Mesodermal cell (in vitro differentiated cells): ENCODE results near the gene AKAP10.
A peak's percentile ranks its signal among the peaks of the same experiment; 100 is the strongest.
"Not testable (repeated sequence)": the region's sequence is repeated elsewhere in the genome, so short reads cannot be mapped to it uniquely, and the experiment has no call there.

Experiments used
- H3K27ac ChIP-seq: 2 replicates; pipeline ENCODE4 v1.7.0; 2013; ENCODE audit warnings: mild to moderate bottlenecking, low read depth, low read length, moderate library complexity; ENCODE audit not compliant: severe bottlenecking
- H3K36me3 ChIP-seq: 2 replicates; pipeline ENCODE4 v1.7.1; 2013; ENCODE audit warnings: mild to moderate bottlenecking, low read length, moderate library complexity; ENCODE audit not compliant: control insufficient read depth, insufficient read depth
- H3K4me1 ChIP-seq: one replicate; pipeline ENCODE4 v1.7.1; 2013; ENCODE audit warnings: mild to moderate bottlenecking, low read length; ENCODE audit not compliant: insufficient read depth, control insufficient read depth, poor library complexity, severe bottlenecking
- H3K4me3 ChIP-seq: 2 replicates; pipeline ENCODE4 v1.7.0; 2013; ENCODE audit warnings: low read length, control low read depth, mild to moderate bottlenecking; ENCODE audit not compliant: insufficient read depth, poor library complexity, severe bottlenecking; ENCODE audit errors: extremely low read depth
- H3K9me3 ChIP-seq: 2 replicates; pipeline ENCODE4 v1.7.1; 2013; ENCODE audit warnings: mild to moderate bottlenecking, low read length, moderate library complexity; ENCODE audit not compliant: control insufficient read depth
- WGBS, 2 experiments: methylation state at CpG; one replicate each; pipeline ENCODE4 v1.1.5; 2013; ENCODE audit warnings: missing lambda C conversion rate in 2 of 2; ENCODE audit not compliant: insufficient coverage in 2 of 2; 5-methylcytosine and 5-hydroxymethylcytosine counted together

Gene AKAP10

GRCh38 chr17:19915245-19915978 is 62.2 kb downstream of the AKAP10 start:
- 100% methylated on average over 2 of the region's 2 CpGs for WGBS, 2 experiments
- no peak overlapping the region for H3K27ac ChIP-seq
- H3K36me3 ChIP-seq: peaks cover 88% of the 10 kb centered on the region
- H3K9me3 ChIP-seq: no peaks in the 10 kb centered on the region
- H3K4me1 ChIP-seq: no peaks in the 10 kb centered on the region
- no peak overlapping the region for H3K4me3 ChIP-seq

- Histone ChIP-seq H3K9me3 (no peaks in the 10 kb centered on the region), H3K4me3 (no peak overlapping the region), H3K36me3 (peaks cover 90% of the 10 kb centered on the region), H3K4me1 (no peaks in the 10 kb centered on the region), H3K27ac (no peak overlapping the region)
- 73 to 91% methylated on average over 2 of the region's 2 CpGs for WGBS, 2 experiments
Measured at GRCh38 chr17:19911033-19911432, 66.6 kb downstream of the AKAP10 start.

GRCh38 chr17:19909139-19909538 is 68.5 kb downstream of the AKAP10 start:
- no peaks in the 10 kb centered on the region for H3K9me3 ChIP-seq
- no peaks in the 10 kb centered on the region for H3K4me1 ChIP-seq
- H3K4me3 ChIP-seq: no peak overlapping the region
- peaks cover 90% of the 10 kb centered on the region for H3K36me3 ChIP-seq
- H3K27ac ChIP-seq: no peak overlapping the region
- 91 to 98% methylated on average over 4 of the region's 6 CpGs for WGBS, 2 experiments

GRCh38 chr17:19905502-19905901 is 72.1 kb downstream of the AKAP10 start:
- 93 to 94% methylated on average over 4 to 5 of the region's 5 CpGs for WGBS, 2 experiments
- H3K4me3 ChIP-seq: no peak overlapping the region
- no peaks in the 10 kb centered on the region for H3K4me1 ChIP-seq
- peaks cover 97% of the 10 kb centered on the region for H3K36me3 ChIP-seq
- H3K27ac ChIP-seq: no peak overlapping the region
- no peaks in the 10 kb centered on the region for H3K9me3 ChIP-seq

GRCh38 chr17:19904924-19905323 is 72.7 kb downstream of the AKAP10 start:
- no peaks in the 10 kb centered on the region for H3K4me1 ChIP-seq
- H3K27ac ChIP-seq: no peak overlapping the region
- no peak overlapping the region for H3K4me3 ChIP-seq
- H3K36me3 ChIP-seq: peaks cover 97% of the 10 kb centered on the region
- no peaks in the 10 kb centered on the region for H3K9me3 ChIP-seq
- WGBS, 2 experiments: 100% methylated on average over 1 to 4 of the region's 5 CpGs

- H3K27ac ChIP-seq: no peak overlapping the region
- H3K9me3 ChIP-seq: no peaks in the 10 kb centered on the region
- H3K36me3 ChIP-seq: peaks cover 92% of the 10 kb centered on the region
- no peaks in the 10 kb centered on the region for H3K4me1 ChIP-seq
- no peak overlapping the region for H3K4me3 ChIP-seq
Measured at GRCh38 chr17:19904412-19904811, 73.2 kb downstream of the AKAP10 start.

- H3K27ac ChIP-seq: no peak overlapping the region
- no peaks in the 10 kb centered on the region for H3K9me3 ChIP-seq
- H3K36me3 ChIP-seq: peaks cover 56% of the 10 kb centered on the region
- peaks cover 14% of the 10 kb centered on the region for H3K4me1 ChIP-seq
- WGBS, 2 experiments: no CpG with 5 or more reads among the region's 2 CpGs
- H3K4me3 ChIP-seq: no peak overlapping the region
Measured at GRCh38 chr17:19900809-19901208, 76.8 kb downstream of the AKAP10 start.

GRCh38 chr17:19897903-19898302 is 79.7 kb downstream of the AKAP10 start:
- no peak overlapping the region for H3K4me3 ChIP-seq
- peak overlapping the region; percentile 71 for H3K27ac ChIP-seq
- H3K9me3 ChIP-seq: no peaks in the 10 kb centered on the region
- WGBS, 2 experiments: 80 to 92% methylated on average over 2 of the region's 2 CpGs
- peaks cover 29% of the 10 kb centered on the region for H3K36me3 ChIP-seq
- peaks cover 14% of the 10 kb centered on the region for H3K4me1 ChIP-seq

GRCh38 chr17:19897090-19897837 is 80.4 kb downstream of the AKAP10 start:
- peaks cover 23% of the 10 kb centered on the region for H3K36me3 ChIP-seq
- H3K9me3 ChIP-seq: no peaks in the 10 kb centered on the region
- 96% methylated on average over 8 of the region's 8 CpGs for WGBS, 2 experiments
- peaks cover 14% of the 10 kb centered on the region for H3K4me1 ChIP-seq
- H3K4me3 ChIP-seq: no peak overlapping the region
- peak overlapping the region; percentile 71 for H3K27ac ChIP-seq

- H3K4me1 ChIP-seq: peaks cover 14% of the 10 kb centered on the region
- H3K27ac ChIP-seq: no peak overlapping the region
- no peaks in the 10 kb centered on the region for H3K9me3 ChIP-seq
- peaks cover 17% of the 10 kb centered on the region for H3K36me3 ChIP-seq
- no peak overlapping the region for H3K4me3 ChIP-seq
- 86 to 100% methylated on average over 1 of the region's 2 CpGs for WGBS, 2 experiments
Measured at GRCh38 chr17:19896679-19897078, 80.9 kb downstream of the AKAP10 start.

GRCh38 chr17:19890554-19890953 is 87.1 kb downstream of the AKAP10 start:
- H3K36me3 ChIP-seq, H3K4me3 ChIP-seq, H3K9me3 ChIP-seq, H3K4me1 ChIP-seq, H3K27ac ChIP-seq: not testable (repeated sequence)
- WGBS, 2 experiments: 96% methylated on average over 5 of the region's 5 CpGs
